ES-I3 (cell line): Measurements from ENCODE around the gene EPS8L3.
"Not testable (repeated sequence)": the region's sequence is repeated elsewhere in the genome, so short reads cannot be mapped to it uniquely, and the experiment has no call there.

ENCODE experiments used
- H3K36me3 ChIP-seq: 2 replicates; pipeline ENCODE4 v1.6.1; 2013; ENCODE audit warnings: mild to moderate bottlenecking, low read length, control low read depth, moderate library complexity; ENCODE audit not compliant: insufficient read depth
- H3K4me1 ChIP-seq: 2 replicates; pipeline ENCODE4 v1.6.1; 2013; ENCODE audit warnings: mild to moderate bottlenecking, control low read depth, low read length; ENCODE audit not compliant: insufficient read depth
- H3K9ac ChIP-seq: 2 replicates; pipeline ENCODE4 v1.6.1; 2013; ENCODE audit warnings: low read depth, mild to moderate bottlenecking, low read length, moderate library complexity
- H3K9me3 ChIP-seq: 2 replicates; pipeline ENCODE4 v1.6.1; 2013; ENCODE audit warnings: mild to moderate bottlenecking, low read length, moderate library complexity; ENCODE audit not compliant: control insufficient read depth, insufficient read depth

The EPS8L3 gene

GRCh38 chr1:109713636-109714035 lies 50.1 kb downstream of the EPS8L3 start:
- Histone ChIP-seq H3K9me3 (no peaks in the 10 kb centered on the region), H3K36me3 (no peaks in the 10 kb centered on the region), H3K4me1 (no peaks in the 10 kb centered on the region), H3K9ac (no peak overlapping the region)

GRCh38 chr1:109712321-109712864 lies 51.3 kb downstream of the EPS8L3 start:
- Histone ChIP-seq H3K9me3 (peaks cover 2% of the 10 kb centered on the region; the same call in 1 of the 2 replicates), H3K4me1 (no peaks in the 10 kb centered on the region), H3K9ac (no peak overlapping the region), H3K36me3 (no peaks in the 10 kb centered on the region)

GRCh38 chr1:109711593-109712320 lies 52.0 kb downstream of the EPS8L3 start, which contains the start of gene GSTM5:
GSTM5 (plus strand) TSS chr1:109712251; CDS start chr1:109712313, 62 bp downstream.
- H3K9ac ChIP-seq, H3K9me3 ChIP-seq, H3K4me1 ChIP-seq, H3K36me3 ChIP-seq: not testable (repeated sequence)

GRCh38 chr1:109709822-109710221 lies 53.9 kb downstream of the EPS8L3 start:
- H3K9me3 ChIP-seq, result not testable (repeated sequence)

GRCh38 chr1:109708949-109709348 lies 54.8 kb downstream of the EPS8L3 start:
- not testable (repeated sequence) for H3K9ac ChIP-seq, H3K4me1 ChIP-seq, H3K36me3 ChIP-seq, H3K9me3 ChIP-seq

More at GRCh38 chr1:109709822-109710221, 53.9 kb downstream of the EPS8L3 start:
- H3K4me1 ChIP-seq, H3K9ac ChIP-seq, H3K36me3 ChIP-seq: not testable (repeated sequence)

- Histone ChIP-seq H3K4me1 (no peaks in the 10 kb centered on the region), H3K9me3 (peaks cover 2% of the 10 kb centered on the region; the same call in 1 of the 2 replicates), H3K36me3 (no peaks in the 10 kb centered on the region), H3K9ac (no peak overlapping the region)
Observed at GRCh38 chr1:109705411-109705810, 58.3 kb downstream of the EPS8L3 start.

GRCh38 chr1:109704173-109704572 lies 59.5 kb downstream of the EPS8L3 start:
- H3K4me1 ChIP-seq, result no peaks in the 10 kb centered on the region
- no peaks in the 10 kb centered on the region for H3K36me3 ChIP-seq
- no peak overlapping the region for H3K9ac ChIP-seq
- peaks cover 2% of the 10 kb centered on the region; the same call in 1 of the 2 replicates for H3K9me3 ChIP-seq

- H3K9me3 ChIP-seq, H3K36me3 ChIP-seq, H3K9ac ChIP-seq: not testable (repeated sequence)
Observed at GRCh38 chr1:109702940-109703339, 60.8 kb downstream of the EPS8L3 start.

More at GRCh38 chr1:109702940-109703339, 60.8 kb downstream of the EPS8L3 start:
- not testable (repeated sequence) for H3K4me1 ChIP-seq
